Measurements from ENCODE around the gene ADAM12.

ADAM12 gene

GRCh38 chr10:126245501-126245900 lies 142.8 kb downstream of the ADAM12 start:
- H3K4me3 ChIP-seq (ENCODE audit: low read depth, low read length) = no peak overlapping the region
- no peak for TF ChIP-seq CTCF (IDR thresholded peaks at IDR 0.05; ENCODE audit: borderline replicate concordance, insufficient read depth, low read depth, low read length)

DNA sequence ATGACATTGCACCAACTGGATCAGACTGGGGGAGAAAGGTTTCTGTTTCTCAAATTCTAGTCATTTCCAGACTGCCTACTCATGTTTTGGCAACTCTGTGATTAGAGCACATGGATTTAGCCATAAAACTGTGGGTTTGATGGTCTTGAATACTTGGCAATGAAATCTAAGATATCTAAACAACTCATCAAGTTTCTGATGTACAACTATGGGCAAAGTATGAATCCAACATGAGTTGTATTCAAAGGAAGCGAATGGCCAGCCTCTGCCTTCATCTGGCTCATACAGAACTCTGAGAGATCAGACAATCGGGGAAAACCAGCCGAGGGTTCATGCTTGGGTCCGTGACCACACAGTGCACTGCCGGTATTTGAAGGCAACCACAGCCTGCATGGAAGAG lies 144.3 kb downstream of the ADAM12 start:
- H3K4me3 ChIP-seq (ENCODE audit: low read depth, low read length) = no peak overlapping the region
- TF ChIP-seq CTCF (IDR thresholded peaks at IDR 0.05; ENCODE audit: borderline replicate concordance, insufficient read depth, low read depth, low read length) = no peak

GRCh38 chr10:126243306-126243705 lies 145.0 kb downstream of the ADAM12 start:
- no peak overlapping the region for H3K4me3 ChIP-seq (ENCODE audit: low read depth, low read length)
- no peak for TF ChIP-seq CTCF (IDR thresholded peaks at IDR 0.05; ENCODE audit: borderline replicate concordance, insufficient read depth, low read depth, low read length)

DNA sequence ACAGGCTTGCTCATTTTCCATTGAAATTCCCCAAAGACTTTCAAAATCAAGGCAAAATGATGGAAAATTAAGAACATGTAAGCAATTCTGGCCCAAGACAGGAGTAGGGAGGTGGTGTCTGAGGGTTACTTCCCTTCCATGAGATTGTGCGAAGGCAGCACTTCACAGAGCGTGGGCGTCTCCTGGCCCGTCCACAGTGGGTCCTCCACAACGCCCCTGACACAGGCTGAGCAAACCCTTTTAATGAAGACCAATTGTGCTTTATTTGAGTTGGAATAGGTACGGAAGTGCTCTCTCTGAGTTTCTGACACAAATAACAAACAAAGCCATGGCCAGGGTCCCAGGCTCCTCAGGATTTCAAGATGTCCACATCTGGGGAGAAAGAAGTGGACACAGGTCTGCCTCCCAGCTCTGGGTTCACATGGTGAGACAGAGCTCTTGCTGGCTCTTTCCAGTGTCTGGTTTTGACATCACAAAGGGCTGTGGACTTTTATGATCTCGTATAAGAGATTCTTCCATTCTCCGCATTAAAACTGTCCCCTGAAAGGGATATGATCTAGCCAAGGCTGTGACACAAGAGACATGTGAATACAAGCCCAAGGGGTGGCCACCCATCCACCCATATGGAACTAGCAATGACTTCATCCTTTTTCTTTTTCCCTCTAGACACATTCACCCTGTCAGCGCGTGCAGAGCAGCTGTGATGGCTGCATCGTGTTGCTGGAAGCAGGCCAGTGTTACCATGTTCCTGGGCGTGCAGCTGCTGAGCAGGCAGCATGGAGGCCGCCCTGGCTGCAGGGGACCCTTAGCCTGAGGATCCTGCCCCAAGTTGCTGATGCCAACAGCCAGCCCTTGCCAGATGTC lies 145.6 kb downstream of the ADAM12 start:
- no peak for TF ChIP-seq CTCF (IDR thresholded peaks at IDR 0.05; ENCODE audit: borderline replicate concordance, insufficient read depth, low read depth, low read length)
- no peak overlapping the region for H3K4me3 ChIP-seq (ENCODE audit: low read depth, low read length)

GRCh38 chr10:126240483-126240882 lies 147.8 kb downstream of the ADAM12 start:
- no peak overlapping the region for H3K4me3 ChIP-seq (ENCODE audit: low read depth, low read length)
- no peak for TF ChIP-seq CTCF (IDR thresholded peaks at IDR 0.05; ENCODE audit: borderline replicate concordance, insufficient read depth, low read depth, low read length)

- no peak for TF ChIP-seq CTCF (IDR thresholded peaks at IDR 0.05; ENCODE audit: borderline replicate concordance, insufficient read depth, low read depth, low read length)
- no peak overlapping the region for H3K4me3 ChIP-seq (ENCODE audit: low read depth, low read length)
Measured at GRCh38 chr10:126239844-126240243, 148.4 kb downstream of the ADAM12 start.
